SK-MEL-5 (cell line): Measurements from ENCODE around the gene MED16. TPM values are rescaled to one million over a fixed set of nuclear protein-coding genes. Genes with fewer than 3 reads are reported as not detected.

Source experiments
- DNase-seq: peaks from one replicate; pipeline ENCODE4 v3.0.0-alpha.2; 2016; ENCODE audit warnings: low read depth, low spot score
- in situ Hi-C: cut with HindIII; loops from 2 replicates; pipeline ENCODE4 v1.10.0; 2016; ENCODE audit warnings: low sequenced_read_pairs, high pct_unique_total_duplicates, low pct_unique_long_range_greater_than_20kb
- total RNA-seq: library from RNA; depleted of rRNA; stranded (reverse); fragments of >200 nt; shearing (Covaris generic); gene quantifications from 2 replicates; pipeline ENCODE4 v1.2.3, GENCODE V29; 2014

The MED16 gene
- total RNA-seq, 1 experiment from 2014 or later, result 3.9 TPM

DNA sequence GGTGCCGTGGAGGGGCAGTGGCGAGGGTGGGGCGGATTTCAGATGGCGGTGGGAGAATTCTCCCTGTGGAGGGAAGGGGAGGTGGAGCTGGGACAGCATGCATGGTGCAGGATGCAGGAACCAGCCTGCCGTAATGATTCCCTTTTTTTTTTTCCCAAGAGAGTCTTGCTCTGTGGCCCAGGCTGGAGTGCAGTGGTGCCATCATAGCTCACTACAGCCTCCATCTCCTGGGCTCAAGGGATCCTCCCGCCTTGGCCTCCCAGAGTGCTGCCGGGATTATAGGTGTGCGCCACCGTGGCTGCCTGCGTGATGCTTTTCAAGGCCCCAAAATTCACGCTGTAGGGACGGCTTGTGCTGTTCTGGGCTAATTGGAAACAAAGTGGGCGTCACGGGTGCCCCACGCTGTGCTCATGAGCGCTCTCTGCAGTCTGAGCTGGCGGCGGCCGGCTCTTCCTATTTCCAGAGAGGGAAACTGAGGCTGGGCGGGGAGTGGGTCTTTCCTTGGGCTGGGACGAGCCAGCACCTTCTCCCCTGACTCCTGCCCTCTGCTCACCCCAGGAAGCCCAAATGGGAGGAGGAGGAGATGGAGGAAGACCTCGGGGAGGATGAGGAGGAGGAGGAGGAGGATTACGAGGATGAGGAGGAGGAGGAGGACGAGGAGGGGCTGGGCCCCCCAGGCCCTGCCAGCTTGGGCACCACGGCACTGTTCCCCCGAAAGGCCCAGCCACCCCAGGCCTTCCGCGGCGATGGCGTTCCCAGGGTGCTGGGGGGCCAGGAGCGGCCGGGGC is 39.1 kb upstream of the MED16 start:
- DNase-seq, result no peak
- in situ Hi-C loops, result no loop called here

DNA sequence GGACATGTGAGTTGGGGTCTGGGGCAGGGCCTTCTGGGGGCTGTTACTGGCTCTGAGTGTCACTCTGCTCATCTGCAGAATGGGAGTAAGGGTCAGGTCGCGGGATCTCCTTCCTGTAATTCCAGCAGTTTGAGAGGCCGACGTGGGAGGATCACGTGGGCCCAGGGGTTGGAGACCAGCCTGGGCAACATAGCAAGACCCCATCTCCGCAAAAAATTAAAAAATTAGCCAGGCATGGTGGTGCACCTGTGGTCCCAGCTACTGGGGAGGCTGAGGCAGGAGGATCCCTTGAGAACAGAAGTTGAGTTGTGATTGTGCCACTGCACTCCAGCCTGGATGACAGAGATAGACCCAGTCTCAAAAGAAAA is 36.9 kb upstream of the MED16 start:
- no peak for DNase-seq
- in situ Hi-C loops, result no loop called here

DNA sequence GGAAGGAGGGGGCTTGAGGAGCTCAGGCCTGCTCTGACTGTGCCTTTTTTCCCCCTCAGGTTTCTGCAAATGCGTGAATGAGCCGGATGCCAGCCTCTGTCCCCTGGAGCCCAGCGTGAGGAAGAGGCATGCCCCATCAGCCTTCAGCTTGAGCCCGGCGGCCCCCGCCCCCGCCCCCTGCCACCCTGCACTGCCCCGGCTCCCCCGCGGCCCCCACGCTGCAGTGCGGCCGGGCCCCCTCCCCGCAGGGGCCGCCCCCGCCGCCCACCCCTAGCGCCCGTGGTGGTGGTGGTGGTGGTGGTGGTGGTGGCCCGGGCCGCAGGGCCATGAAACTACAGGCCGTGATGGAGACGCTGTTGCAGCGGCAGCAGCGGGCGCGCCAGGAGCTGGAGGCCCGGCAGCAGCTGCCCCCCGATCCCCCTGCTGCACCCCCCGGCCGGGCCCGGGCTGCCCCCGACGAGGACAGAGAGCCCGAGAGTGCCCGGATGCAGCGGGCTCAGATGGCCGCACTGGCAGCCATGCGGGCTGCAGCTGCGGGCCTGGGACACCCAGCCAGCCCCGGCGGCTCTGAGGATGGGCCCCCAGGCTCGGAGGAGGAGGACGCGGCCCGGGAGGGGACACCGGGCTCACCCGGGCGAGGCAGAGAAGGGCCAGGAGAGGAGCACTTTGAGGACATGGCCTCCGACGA is 36.4 kb upstream of the MED16 start:
- DNase-seq, result no peak
- in situ Hi-C loops, result no loop called here

DNA sequence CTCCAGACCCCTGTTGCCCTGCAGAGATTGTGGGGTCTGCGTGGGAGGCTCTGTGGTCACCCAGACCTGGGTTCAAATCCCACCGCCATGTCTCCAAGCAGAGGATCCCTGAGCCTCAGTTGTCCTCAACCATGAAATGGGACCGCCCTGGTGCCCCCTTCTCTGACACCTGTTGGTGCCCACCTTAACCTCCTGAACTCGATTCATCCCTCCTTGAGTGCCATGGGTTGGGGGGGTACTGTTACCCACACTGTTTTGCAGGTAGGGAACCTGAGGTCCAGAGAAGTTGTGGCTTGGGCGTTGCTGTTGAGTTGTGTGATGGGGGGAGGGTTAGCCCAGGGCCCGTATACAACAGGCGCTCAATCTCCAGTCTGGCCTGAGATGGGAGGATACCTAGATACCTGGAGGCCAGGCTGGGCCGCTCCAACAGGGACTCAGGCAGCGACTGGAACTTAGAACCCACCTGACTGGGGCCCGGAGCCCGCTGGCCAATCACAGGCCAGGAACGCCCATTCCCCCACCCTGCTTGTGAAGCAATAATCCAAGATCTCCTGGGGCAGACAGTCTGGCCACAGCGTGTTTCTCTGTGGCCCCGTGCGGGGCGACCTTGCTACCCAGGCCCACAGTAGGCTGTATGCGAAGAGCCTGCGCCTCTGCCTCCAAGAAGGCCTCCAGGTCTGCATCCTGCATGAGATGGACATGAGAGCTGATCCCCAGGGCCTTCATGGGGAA is 35.6 kb upstream of the MED16 start:
- in situ Hi-C loops, result no loop called here
- no peak for DNase-seq

DNA sequence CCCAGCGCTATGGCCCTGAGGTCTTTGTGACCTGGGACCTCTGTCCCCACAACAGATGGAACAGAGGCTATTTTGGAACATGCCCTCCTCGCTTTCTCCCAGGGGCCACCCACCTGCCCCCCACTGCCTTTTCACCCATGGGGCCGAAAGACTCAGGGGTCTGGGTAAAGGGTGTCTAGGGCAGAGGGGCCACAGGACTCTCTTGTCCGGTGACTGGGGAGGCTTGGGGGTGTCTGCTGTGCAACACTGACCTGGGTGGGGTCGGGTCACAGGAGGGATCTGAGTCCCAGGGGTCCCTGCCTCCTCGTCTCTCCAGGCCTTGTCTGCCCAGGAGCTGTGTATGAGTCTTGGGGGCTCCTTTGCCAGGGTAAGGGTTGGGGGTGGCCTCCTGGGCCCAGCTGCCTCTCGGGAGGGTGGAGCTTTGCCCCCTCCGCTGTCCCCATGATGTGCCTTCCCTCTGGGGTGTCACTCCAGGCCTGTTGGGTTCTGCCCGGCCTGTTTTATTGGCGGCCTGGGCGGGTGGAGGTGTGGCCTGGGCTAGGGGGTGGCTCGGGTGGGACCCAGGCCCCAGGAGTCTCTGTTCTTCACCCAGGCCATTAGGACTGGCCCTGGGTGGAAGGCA is 34.9 kb upstream of the MED16 start:
- no peak for DNase-seq
- in situ Hi-C loops, result no loop called here

DNA sequence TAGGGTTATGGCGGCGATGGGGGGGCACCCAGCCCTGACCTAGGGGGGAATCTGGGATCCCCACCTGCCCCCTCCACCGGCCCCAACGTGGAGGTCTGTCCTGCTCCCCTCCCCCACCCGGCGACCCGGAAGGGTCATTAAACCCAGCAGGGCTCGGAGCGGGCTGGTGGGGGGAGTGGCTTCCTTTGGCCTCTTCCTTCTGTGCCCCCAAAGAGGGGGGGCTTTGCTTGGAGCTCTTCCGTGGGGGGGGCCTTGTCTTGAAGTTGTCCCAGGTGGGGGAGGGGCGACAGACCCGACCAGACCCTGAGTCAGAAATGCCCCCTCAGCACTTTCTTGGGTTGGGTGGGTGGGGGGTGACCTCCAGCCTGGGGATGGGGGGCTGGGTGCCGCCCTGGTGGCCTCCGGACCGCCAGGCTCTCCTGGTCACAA is 34.4 kb upstream of the MED16 start:
- no peak for DNase-seq
- in situ Hi-C loops, result no loop called here

DNA sequence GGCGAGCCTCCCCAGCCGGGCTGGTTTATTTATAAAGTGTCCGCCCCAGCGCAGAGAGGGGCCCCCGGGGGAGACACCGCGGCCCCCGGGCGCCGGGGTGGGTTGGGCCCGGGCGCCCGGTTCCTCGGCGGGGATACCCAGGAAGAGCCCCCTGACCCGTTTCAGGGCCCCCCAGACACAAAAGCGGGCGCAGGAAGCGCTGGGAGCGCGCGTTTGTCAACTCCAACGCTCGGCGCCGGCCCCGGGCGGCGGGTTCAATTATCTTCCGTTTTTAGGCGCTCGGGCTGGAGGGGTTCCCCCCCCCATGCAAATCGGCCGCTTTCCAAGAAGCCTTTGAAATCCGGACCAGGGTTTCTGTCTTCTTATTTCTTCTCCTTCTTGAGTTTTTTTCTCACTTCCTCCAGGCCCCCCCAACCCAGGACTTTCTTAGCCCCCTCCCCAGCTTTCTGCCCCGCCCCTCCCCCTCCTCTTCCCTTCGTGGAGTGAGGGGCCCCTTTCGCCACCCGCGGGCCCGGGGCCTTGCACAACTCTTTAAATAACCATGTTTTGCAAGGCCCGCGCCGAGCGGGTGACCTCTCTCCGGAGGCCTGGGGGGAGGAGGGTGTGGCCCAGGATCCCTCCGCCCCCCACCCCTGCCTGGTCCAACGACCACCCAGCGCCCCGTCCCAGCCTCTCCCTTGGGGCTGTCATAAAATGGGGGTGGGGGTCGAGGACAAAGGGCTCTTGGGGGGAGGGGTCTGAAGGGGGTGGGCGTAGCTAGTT is 33.8 kb upstream of the MED16 start:
- in situ Hi-C loops, result no loop called here
- DNase-seq, result no peak

DNA sequence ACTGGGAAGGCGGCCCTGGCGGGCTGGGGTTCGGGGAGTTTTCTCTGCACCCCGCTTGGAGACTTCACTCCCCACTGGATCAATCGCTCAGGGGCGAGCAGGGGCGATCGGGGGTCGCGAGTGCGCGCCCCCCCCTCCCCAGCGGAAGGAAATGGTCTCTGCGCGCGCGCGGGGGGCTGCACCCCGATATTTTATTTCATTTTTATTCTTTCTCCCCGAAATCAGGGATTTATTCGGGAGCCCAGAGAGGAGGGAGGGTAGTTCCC is 33.3 kb upstream of the MED16 start:
- in situ Hi-C loops, result no loop called here
- no peak for DNase-seq

DNA sequence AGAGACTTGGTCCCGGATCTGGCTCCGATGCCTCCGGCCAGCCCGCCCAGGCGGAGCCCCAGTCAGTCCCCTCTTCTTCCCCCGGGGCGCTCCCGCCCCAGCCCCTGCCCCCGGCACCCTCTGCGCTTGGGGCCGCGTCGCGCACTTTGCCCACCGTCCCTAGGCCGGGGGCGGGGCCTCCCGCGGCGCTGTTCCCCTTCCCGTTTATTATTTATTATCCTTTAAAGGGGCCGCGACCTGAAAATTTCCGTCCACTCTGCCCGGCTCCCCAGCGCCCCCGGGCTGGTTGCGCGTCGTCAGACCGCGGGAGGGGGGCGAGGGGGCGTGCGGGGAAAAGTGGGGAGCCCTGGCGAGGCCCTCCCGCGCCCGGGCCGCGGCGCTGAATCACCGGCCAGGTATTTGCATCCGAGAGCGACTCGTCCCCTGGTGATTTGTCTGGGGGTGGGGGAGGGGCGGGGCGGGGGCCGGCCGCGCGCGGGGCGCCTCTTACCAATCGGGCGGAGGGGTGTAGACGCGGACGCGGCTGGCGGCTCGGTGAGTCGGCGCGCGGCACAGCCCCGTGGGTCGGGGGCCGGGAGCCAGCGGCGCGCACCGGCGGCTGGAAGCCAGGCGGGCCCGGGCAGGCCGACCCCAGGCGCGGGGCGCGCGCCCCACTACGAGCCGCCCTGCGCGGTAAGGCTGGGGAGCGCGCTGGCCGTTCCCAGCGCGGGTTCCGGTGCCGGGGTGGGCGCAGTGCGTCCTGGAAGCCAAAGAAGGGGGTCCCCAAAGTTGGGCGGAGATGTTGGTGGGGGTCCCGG is 32.7 kb upstream of the MED16 start, which contains the start of gene ARID3A:
Gene ARID3A (plus strand): TSS at position 510 of the 797 bp plus-strand sequence. CDS start 3,494 bp downstream, outside the sequence.
- DNase-seq, result peak; percentile 69
- in situ Hi-C loops, result no loop called here

DNA sequence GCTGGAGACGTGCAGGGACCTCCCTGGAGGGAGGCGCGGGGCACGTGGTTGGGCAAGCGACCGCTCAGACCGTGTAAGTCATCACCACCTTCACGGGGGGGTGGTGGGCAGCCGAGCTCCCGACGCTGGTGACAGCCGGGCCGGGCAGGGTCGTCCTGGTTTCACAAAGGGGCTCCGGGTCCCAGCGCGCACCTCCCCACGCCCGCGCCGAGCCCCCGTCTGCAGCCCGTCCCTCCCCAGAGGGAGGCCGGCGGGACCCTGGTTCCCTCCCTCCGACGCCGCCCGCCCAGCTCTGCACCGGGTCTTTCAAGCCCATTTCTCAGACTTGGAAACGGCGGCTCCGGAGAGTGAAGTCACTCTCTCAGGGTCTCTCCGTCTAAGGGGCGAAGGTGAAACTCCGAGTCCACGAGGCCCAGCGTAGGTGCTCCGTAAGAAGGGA is 32.1 kb upstream of the MED16 start:
- in situ Hi-C loops, result no loop called here
- DNase-seq, result peak; percentile 62

DNA sequence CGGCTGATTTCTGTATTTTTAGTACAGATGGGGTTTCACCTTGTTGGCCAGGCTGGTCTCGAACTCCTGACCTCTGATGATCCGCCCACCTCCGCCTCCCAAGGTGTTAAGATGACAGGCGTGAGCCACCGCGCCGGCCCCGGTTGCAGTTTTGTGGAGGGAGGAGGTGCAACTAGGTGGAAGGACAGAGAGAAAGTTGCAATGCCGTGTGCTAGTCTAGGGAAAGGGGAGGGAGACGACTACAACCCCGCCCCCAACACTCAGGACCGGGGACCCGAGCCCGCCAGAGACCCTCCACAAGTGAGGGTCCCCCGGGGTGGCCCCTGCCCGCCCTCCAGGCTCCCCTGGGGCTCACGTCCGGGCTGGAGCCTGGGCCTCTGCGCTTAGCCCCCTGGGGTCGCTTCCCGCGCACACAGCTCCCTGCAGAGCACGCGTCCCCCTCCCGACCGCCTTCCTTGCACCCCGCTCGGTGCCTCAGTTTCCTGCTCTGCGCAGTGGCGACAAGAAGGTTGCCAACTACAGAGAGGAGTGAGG is 31.6 kb upstream of the MED16 start:
- no peak for DNase-seq
- in situ Hi-C loops, result no loop called here

DNA sequence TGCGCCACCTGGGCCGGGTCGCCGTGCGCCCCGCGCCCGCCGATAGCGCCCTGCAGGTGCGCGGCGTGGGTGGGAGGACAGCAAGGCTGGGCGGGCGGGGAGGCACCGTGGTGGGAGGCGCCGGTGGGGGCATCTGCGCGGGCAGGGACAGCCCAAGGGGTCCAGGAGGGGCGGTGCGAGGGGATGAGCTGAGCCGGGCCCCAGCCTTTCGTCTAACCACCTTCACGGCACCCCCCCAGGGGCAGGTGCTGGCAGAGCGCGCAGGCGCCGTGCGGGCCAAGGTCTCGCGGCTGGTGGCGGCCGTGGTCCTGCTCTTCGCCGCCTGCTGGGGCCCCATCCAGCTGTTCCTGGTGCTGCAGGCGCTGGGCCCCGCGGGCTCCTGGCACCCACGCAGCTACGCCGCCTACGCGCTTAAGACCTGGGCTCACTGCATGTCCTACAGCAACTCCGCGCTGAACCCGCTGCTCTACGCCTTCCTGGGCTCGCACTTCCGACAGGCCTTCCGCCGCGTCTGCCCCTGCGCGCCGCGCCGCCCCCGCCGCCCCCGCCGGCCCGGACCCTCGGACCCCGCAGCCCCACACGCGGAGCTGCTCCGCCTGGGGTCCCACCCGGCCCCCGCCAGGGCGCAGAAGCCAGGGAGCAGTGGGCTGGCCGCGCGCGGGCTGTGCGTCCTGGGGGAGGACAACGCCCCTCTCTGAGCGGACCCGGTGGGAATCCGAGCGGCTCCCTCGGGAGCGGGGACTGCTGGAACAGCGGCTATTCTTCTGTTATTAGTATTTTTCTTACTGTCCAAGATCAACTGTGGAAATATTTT is 27.3 kb upstream of the MED16 start:
- no peak for DNase-seq
- in situ Hi-C loops, result no loop called here

DNA sequence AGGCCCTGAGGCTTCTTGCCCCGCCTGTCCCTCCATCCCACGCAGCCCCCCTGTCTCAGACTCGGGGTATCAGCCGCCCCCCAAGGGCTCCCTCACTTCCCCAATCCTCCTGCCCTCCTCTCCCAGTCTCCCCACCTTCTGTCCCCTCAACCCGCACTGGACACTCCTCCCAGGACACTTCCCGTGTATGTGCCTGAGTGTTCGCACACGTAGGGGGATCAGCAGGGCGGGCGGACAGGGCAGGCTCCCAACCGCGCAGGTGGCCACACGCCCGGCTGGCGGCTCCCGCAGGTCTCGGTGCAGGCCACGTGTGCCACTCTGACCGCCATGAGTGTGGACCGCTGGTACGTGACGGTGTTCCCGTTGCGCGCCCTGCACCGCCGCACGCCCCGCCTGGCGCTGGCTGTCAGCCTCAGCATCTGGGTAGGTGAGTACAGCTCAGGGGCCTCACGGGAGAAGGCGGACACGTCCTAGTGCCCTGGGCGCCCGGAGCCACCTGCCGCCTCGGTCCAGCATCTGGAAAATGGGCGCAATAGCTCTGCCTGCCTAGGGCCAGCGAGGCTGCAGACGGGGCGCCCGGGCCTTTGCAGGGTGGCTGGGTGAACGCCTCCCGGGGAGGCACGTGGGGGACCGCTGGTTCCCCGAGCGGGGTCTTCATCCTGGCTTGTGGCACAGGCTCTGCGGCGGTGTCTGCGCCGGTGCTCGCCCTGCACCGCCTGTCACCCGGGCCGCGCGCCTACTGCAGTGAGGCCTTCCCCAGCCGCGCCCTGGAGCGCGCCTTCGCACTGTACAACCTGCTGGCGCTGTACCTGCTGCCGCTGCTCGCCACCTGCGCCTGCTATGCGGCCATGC is 26.4 kb upstream of the MED16 start:
- DNase-seq, result no peak
- in situ Hi-C loops, result no loop called here

DNA sequence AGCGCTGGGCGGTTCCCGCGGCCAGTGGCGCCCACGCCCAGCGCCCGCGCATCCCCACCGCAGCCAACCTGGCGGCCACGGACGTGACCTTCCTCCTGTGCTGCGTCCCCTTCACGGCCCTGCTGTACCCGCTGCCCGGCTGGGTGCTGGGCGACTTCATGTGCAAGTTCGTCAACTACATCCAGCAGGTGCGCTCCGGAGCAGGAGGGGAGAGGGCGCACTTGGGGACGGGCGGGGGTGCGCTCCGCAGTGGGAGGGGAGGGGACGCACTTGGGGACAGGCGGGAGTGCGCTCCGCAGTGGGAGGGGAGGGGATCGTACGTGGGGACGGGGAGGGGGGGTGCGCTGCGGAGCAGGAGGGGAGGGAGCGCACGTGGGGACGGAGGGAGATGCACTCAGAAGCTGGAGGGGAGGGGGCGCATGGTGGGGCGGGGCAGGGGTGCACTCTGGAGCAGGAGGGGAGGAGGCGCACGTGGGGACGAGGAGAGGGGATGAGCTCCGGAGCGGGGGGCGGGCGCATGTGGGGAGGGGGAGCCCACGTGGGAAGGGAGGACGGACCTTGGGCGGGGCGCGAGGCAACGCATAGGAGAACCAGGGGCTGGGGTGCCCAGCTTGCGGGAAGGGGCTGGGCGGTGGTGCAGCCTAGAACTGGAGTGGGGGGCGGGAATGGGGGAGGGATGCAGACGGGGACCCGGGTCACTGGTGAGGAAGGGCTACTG is 25.7 kb upstream of the MED16 start:
- no peak for DNase-seq
- in situ Hi-C loops, result no loop called here

DNA sequence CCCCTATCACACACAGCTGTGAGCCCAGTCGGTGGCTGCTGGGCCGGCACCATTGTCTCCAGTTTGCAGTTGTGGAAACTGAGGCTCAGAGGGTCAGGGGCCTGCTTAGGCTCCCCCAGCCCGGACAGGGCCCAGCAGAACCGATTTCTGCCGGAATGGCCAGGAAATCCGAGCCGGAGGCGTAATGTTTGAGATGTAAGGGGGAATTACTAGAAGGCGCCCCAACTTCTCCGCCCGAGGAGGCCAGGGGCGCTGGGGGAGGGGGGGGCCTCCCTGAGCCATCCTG is 25.1 kb upstream of the MED16 start:
- in situ Hi-C loops, result no loop called here
- no peak for DNase-seq
